Stomach smooth muscle (tissue), 2 donors: ENCODE results near the gene FAM163B.

ENCODE experiments used
- H3K27ac ChIP-seq: one replicate; pipeline ENCODE4 v1.7.0; 2013; ENCODE audit warnings: mild to moderate bottlenecking, low read length, inconsistent platforms
- H3K27me3 ChIP-seq, 2 donors: one replicate each; pipeline ENCODE4 v1.7.0; 2013; ENCODE audit warnings: low read length in 2 of 2; ENCODE audit not compliant: insufficient read depth in 2 of 2, control insufficient read depth in 1 of 2
- H3K36me3 ChIP-seq, 2 donors: one replicate each; pipeline ENCODE4 v1.7.0; 2013; ENCODE audit warnings: low read length in 2 of 2; ENCODE audit not compliant: control insufficient read depth in 2 of 2, insufficient read depth in 2 of 2
- H3K4me1 ChIP-seq: one replicate; pipeline ENCODE4 v1.7.0; 2013; ENCODE audit warnings: low read length; ENCODE audit not compliant: control insufficient read depth, insufficient read depth
- H3K4me3 ChIP-seq, 2 donors: one replicate each; pipeline ENCODE4 v1.7.0; 2013; ENCODE audit warnings: low read length in 2 of 2
- H3K9ac ChIP-seq, 2 donors: one replicate each; pipeline ENCODE4 v1.7.0; 2013; ENCODE audit warnings: low read length in 2 of 2, mild to moderate bottlenecking in 1 of 2
- H3K9me3 ChIP-seq, 2 donors: one replicate each; pipeline ENCODE4 v1.7.0; 2013; ENCODE audit warnings: low read length in 2 of 2; ENCODE audit not compliant: control insufficient read depth in 2 of 2
- donor health status: healthy.
- donor health status: Pancreatic carcinoma.

Gene FAM163B

GRCh38 chr9:133647148-133647547 lies 38.0 kb upstream of the FAM163B start:
- Histone ChIP-seq H3K9me3 (no peaks in the 10 kb centered on the region), H3K27ac (no peak overlapping the region), H3K4me1 (no peaks in the 10 kb centered on the region), H3K27me3 (peaks cover 12 to 14% of the 10 kb centered on the region in 2 donors), H3K4me3 (no peak overlapping the region), H3K9ac (no peak overlapping the region), H3K36me3 (no peaks in the 10 kb centered on the region)

- Histone ChIP-seq H3K4me1 (no peaks in the 10 kb centered on the region), H3K9me3 (no peaks in the 10 kb centered on the region)
These were observed 36.0 kb upstream of the FAM163B start for GRCh38 chr9:133645021-133645765.

GRCh38 chr9:133643978-133644760 lies 35.0 kb upstream of the FAM163B start:
- Histone ChIP-seq H3K36me3 (no peaks in the 10 kb centered on the region), H3K4me3 (no peak overlapping the region), H3K27me3 (peaks cover 9 to 11% of the 10 kb centered on the region in 2 donors), H3K4me1 (no peaks in the 10 kb centered on the region), H3K9me3 (no peaks in the 10 kb centered on the region), H3K9ac (no peak overlapping the region), H3K27ac (no peak overlapping the region)

More at GRCh38 chr9:133645021-133645765, 36.0 kb upstream of the FAM163B start:
- H3K36me3 ChIP-seq = no peaks in the 10 kb centered on the region
- H3K4me3 ChIP-seq = no peak overlapping the region
- no peak overlapping the region for H3K9ac ChIP-seq
- no peak overlapping the region for H3K27ac ChIP-seq
- H3K27me3 ChIP-seq = peaks cover 11 to 14% of the 10 kb centered on the region in 2 donors

- Histone ChIP-seq H3K4me1 (no peaks in the 10 kb centered on the region), H3K9ac (no peak overlapping the region), H3K27me3 (peaks cover 9 to 13% of the 10 kb centered on the region in 2 donors), H3K36me3 (no peaks in the 10 kb centered on the region), H3K4me3 (no peak overlapping the region), H3K27ac (no peak overlapping the region), H3K9me3 (no peaks in the 10 kb centered on the region)
These were observed 34.2 kb upstream of the FAM163B start for GRCh38 chr9:133643362-133643755.

- H3K4me1 ChIP-seq = no peaks in the 10 kb centered on the region
- no peaks in the 10 kb centered on the region for H3K36me3 ChIP-seq
- H3K27ac ChIP-seq = no peak overlapping the region
- H3K9me3 ChIP-seq = no peaks in the 10 kb centered on the region
- H3K9ac ChIP-seq = no peak overlapping the region
- H3K4me3 ChIP-seq = no peak overlapping the region
- peaks cover 9 to 11% of the 10 kb centered on the region in 2 donors for H3K27me3 ChIP-seq
These were observed 33.6 kb upstream of the FAM163B start for GRCh38 chr9:133642708-133643361.

- Histone ChIP-seq H3K4me3 (no peak overlapping the region), H3K27me3 (peaks cover 9 to 10% of the 10 kb centered on the region in 2 donors), H3K36me3 (no peaks in the 10 kb centered on the region), H3K9ac (no peak overlapping the region), H3K4me1 (no peaks in the 10 kb centered on the region), H3K27ac (no peak overlapping the region), H3K9me3 (no peaks in the 10 kb centered on the region)
These were observed 32.8 kb upstream of the FAM163B start for GRCh38 chr9:133641861-133642595.

- Histone ChIP-seq H3K4me1 (no peaks in the 10 kb centered on the region), H3K27ac (no peak overlapping the region), H3K9me3 (no peaks in the 10 kb centered on the region), H3K9ac (no peak overlapping the region), H3K4me3 (no peak overlapping the region), H3K36me3 (no peaks in the 10 kb centered on the region), H3K27me3 (peaks cover 9% of the 10 kb centered on the region in 2 donors)
These were observed 32.1 kb upstream of the FAM163B start for GRCh38 chr9:133641396-133641655.

- H3K27me3 ChIP-seq = peaks cover 9 to 13% of the 10 kb centered on the region in 2 donors
- H3K9ac ChIP-seq = no peak overlapping the region
- no peaks in the 10 kb centered on the region for H3K4me1 ChIP-seq
- H3K9me3 ChIP-seq = no peaks in the 10 kb centered on the region
- H3K4me3 ChIP-seq = no peak overlapping the region
- H3K27ac ChIP-seq = no peak overlapping the region
- H3K36me3 ChIP-seq = no peaks in the 10 kb centered on the region
These were observed 31.6 kb upstream of the FAM163B start for GRCh38 chr9:133640580-133641395.

- Histone ChIP-seq H3K9me3 (no peaks in the 10 kb centered on the region), H3K27me3 (peaks cover 9 to 14% of the 10 kb centered on the region in 2 donors), H3K4me3 (no peak overlapping the region), H3K27ac (no peak overlapping the region), H3K9ac (no peak overlapping the region), H3K4me1 (no peaks in the 10 kb centered on the region), H3K36me3 (no peaks in the 10 kb centered on the region)
These were observed 31.0 kb upstream of the FAM163B start for GRCh38 chr9:133640160-133640559.

- H3K9me3 ChIP-seq = no peaks in the 10 kb centered on the region
- no peak overlapping the region for H3K9ac ChIP-seq
- H3K4me3 ChIP-seq = no peak overlapping the region
- no peaks in the 10 kb centered on the region for H3K4me1 ChIP-seq
- peaks cover 9 to 17% of the 10 kb centered on the region in 2 donors for H3K27me3 ChIP-seq
- no peaks in the 10 kb centered on the region for H3K36me3 ChIP-seq
- no peak overlapping the region for H3K27ac ChIP-seq
These were observed 30.4 kb upstream of the FAM163B start for GRCh38 chr9:133639613-133640012.
